Endothelial cell of umbilical vein (primary cell): ENCODE measurements around the gene TRERF1.

Experiments
- CTCF ChIP-seq, 2 donors: IDR thresholded peaks; 1 replicate in 1 of 2; 2 replicates in 1 of 2; pipeline ENCODE4 v1.5.1; 2011; ENCODE audit warnings: low read length in 2 of 2, mild to moderate bottlenecking in 2 of 2, moderate library complexity in 2 of 2, control low read depth in 1 of 2, inconsistent platforms in 1 of 2, low read depth in 1 of 2; ENCODE audit not compliant: insufficient read depth in 1 of 2; ENCODE audit errors: extremely low read depth in 1 of 2
- POLR2A ChIP-seq: IDR thresholded peaks from 2 replicates; pipeline ENCODE4 v1.6.1; 2012; ENCODE audit warnings: low read depth, mild to moderate bottlenecking, control low read depth, low read length

- TF ChIP-seq CTCF (IDR thresholded peaks at IDR 0.05; ENCODE audit: extremely low read depth in 1 of 2, insufficient read depth in 1 of 2, low read depth in 1 of 2, low read length in 2 of 2), result peak; percentile 22 to 38
- TF ChIP-seq POLR2A, result no peak
Measured at GRCh38 chr6:42230345-42231321, 221.1 kb downstream of the TRERF1 start.
